ENCODE results near the gene ANO2.

- no peak for TF ChIP-seq CTCF (IDR thresholded peaks at IDR 0.05; ENCODE audit: poor library complexity, severe bottlenecking)
- TF ChIP-seq REST (IDR thresholded peaks at IDR 0.05; ENCODE audit: borderline replicate concordance): no peak
- no peak for TF ChIP-seq EP300 (conservative IDR thresholded peaks at IDR 0.05; ENCODE audit: poor library complexity, severe bottlenecking)
- no peak for TF ChIP-seq SMC3 (conservative IDR thresholded peaks at IDR 0.05; ENCODE audit: poor library complexity)
- TF ChIP-seq POLR2AphosphoS5 (IDR thresholded peaks at IDR 0.05): no peak
These were observed 283.2 kb downstream of the ANO2 start for GRCh38 chr12:5661811-5662210.

All from neural cell (in vitro differentiated cells).